Mucosa of descending colon (tissue), 3 donors: ENCODE results near the gene EFNA2. TPM values are rescaled to one million over a fixed set of nuclear protein-coding genes. Genes with fewer than 3 reads are reported as not detected.

ENCODE experiments used
- ATAC-seq: fragments of 200-7000 bp; cut with Tn5 transposase; one replicate; pipeline ENCODE4 v1.9.1; 2020; ENCODE audit warnings: mild to moderate bottlenecking, moderate library complexity
- DNase-seq, 3 donors: peaks; one replicate each; pipeline ENCODE4 v3.0.0-alpha.2; 2020
- H3K36me3 ChIP-seq: fragments of 200-600 bp; one replicate; pipeline ENCODE4 v1.8.0; 2021; ENCODE audit warnings: low read depth, mild to moderate bottlenecking
- H3K4me1 ChIP-seq: fragments of 200-600 bp; one replicate; pipeline ENCODE4 v1.8.0; 2021; ENCODE audit warnings: low read depth, mild to moderate bottlenecking
- H3K4me3 ChIP-seq: fragments of 200-600 bp; one replicate; pipeline ENCODE4 v1.8.0; 2021; ENCODE audit warnings: mild to moderate bottlenecking
- H3K9me3 ChIP-seq: fragments of 200-600 bp; one replicate; pipeline ENCODE4 v1.8.0; 2021; ENCODE audit warnings: mild to moderate bottlenecking
- CTCF ChIP-seq: fragments of 200-600 bp; IDR thresholded peaks from one replicate; pipeline ENCODE4 v1.8.0; 2022; ENCODE audit warnings: antibody characterized with exemption, mild to moderate bottlenecking
- intact Hi-C, 2 donors: fragments of 100-400 bp; cut with DNase I in 1 of 2; cut with micrococcal nuclease in 1 of 2; formaldehyde crosslinking; loops; one replicate each; pipeline versions ENCODE4 v1.11.0 to v1.11.1; 2022; cut with DNase I, micrococcal nuclease
- total RNA-seq, 3 donors: library from RNA; stranded (reverse); fragmentation: NEBNext Ultra II Directional in 2 of 3; extraction: Animal tissue kit (Norgen Biotek cat#: 25700) in 2 of 3; gene quantifications; one replicate each; pipeline versions ENCODE4 v1.2.1 to v1.2.4, GENCODE V29; 2021 to 2023
- donor health status: DM: no; HTN: no; CAD: no; lungs with moderate emphysema.
- donor health status: DM: no; HTN: no; CAD: no.
- donor health status: DM: no; HTN: yes; CAD: no.

The EFNA2 gene
- total RNA-seq, 3 donors from 2014 or later: 19.0 to 62.2 (median 61.7) TPM

GRCh38 chr19:1283917-1284292, 1.8 kb upstream of the EFNA2 start:
- intact Hi-C loops: no loop called here
- no peak for ATAC-seq
- DNase-seq: no peak
- Histone ChIP-seq H3K9me3 (no peaks in the 10 kb centered on the region), H3K36me3 (no peaks in the 10 kb centered on the region), H3K4me3 (no peak overlapping the region), H3K4me1 (peaks cover 36% of the 10 kb centered on the region)
- no peak for TF ChIP-seq CTCF

DNA sequence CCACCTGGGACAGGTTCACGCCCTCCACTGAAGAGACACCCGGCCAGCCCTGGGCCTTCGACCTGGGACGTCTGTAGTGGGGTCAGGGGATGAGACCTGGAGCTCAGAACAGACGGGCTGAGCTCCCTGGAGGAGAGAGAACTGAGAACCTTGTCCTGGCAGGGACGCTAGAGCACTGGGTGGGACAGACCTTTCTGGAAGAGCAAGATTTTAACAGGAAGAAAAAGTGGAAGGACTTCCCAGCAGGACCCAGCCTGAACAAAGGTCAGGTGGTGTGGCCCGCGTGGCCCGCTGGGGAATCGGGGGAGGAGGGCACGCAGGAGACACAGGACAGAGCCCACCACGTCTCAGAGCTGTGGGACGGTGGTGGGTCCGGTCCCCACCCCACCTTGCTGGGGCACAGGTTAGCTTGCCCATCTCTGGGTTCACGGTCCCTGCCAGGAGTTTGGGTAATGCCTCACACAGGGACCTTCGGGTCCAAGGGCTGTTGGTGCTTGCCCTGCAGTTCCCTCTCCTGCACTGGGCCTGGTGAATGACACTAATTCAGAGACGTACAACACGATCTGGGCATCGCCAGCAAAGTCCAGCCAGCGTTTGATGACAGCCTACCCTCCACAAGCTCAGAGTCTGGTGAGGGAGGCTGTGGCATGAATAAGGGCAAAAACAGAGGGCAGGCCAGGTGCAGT, 1.2 kb upstream of the EFNA2 start:
- no peak overlapping the region for H3K4me3 ChIP-seq
- intact Hi-C loops: no loop called here
- no peaks in the 10 kb centered on the region for H3K9me3 ChIP-seq
- no peaks in the 10 kb centered on the region for H3K36me3 ChIP-seq
- ATAC-seq (peak; percentile 79), DNase-seq (peak; percentile 77 to 84 (median 77))
- peaks cover 39% of the 10 kb centered on the region for H3K4me1 ChIP-seq
- TF ChIP-seq CTCF: no peak

- Histone ChIP-seq H3K9me3 (no peaks in the 10 kb centered on the region), H3K36me3 (no peaks in the 10 kb centered on the region), H3K4me3 (no peak overlapping the region), H3K4me1 (peaks cover 40% of the 10 kb centered on the region)
- ATAC-seq: no peak
- intact Hi-C loops: no loop called here
- TF ChIP-seq CTCF: no peak
- peak in 2 of 3 donors; percentile 52 to 55 for DNase-seq
Observed at GRCh38 chr19:1284979-1285736, 515 bp upstream of the EFNA2 start.

GRCh38 chr19:1286487-1287353, 1.0 kb downstream of the EFNA2 start:
- intact Hi-C loops: no loop called here
- no peak for TF ChIP-seq CTCF

GRCh38 chr19:1287354-1288225, 1.9 kb downstream of the EFNA2 start:
- Histone ChIP-seq H3K36me3 (no peaks in the 10 kb centered on the region), H3K9me3 (no peaks in the 10 kb centered on the region), H3K4me1 (peaks cover 60% of the 10 kb centered on the region), H3K4me3 (peak overlapping the region; percentile 14)
- ATAC-seq: no peak
- TF ChIP-seq CTCF: no peak
- intact Hi-C loops: no loop called here
- peak in 1 of 3 donors; percentile 42 for DNase-seq

More at GRCh38 chr19:1286487-1287353, 1.0 kb downstream of the EFNA2 start:
- Histone ChIP-seq H3K4me3 (peak overlapping the region; percentile 14), H3K9me3 (no peaks in the 10 kb centered on the region), H3K4me1 (peaks cover 52% of the 10 kb centered on the region), H3K36me3 (no peaks in the 10 kb centered on the region)
- peak in 2 of 3 donors; percentile 56 to 57 for DNase-seq
- ATAC-seq: no peak
